ENCODE data around the gene PHACTR1.
"Not testable (repeated sequence)": the region's sequence is repeated elsewhere in the genome, so short reads cannot be mapped to it uniquely, and the experiment has no call there.

Gene PHACTR1

DNA sequence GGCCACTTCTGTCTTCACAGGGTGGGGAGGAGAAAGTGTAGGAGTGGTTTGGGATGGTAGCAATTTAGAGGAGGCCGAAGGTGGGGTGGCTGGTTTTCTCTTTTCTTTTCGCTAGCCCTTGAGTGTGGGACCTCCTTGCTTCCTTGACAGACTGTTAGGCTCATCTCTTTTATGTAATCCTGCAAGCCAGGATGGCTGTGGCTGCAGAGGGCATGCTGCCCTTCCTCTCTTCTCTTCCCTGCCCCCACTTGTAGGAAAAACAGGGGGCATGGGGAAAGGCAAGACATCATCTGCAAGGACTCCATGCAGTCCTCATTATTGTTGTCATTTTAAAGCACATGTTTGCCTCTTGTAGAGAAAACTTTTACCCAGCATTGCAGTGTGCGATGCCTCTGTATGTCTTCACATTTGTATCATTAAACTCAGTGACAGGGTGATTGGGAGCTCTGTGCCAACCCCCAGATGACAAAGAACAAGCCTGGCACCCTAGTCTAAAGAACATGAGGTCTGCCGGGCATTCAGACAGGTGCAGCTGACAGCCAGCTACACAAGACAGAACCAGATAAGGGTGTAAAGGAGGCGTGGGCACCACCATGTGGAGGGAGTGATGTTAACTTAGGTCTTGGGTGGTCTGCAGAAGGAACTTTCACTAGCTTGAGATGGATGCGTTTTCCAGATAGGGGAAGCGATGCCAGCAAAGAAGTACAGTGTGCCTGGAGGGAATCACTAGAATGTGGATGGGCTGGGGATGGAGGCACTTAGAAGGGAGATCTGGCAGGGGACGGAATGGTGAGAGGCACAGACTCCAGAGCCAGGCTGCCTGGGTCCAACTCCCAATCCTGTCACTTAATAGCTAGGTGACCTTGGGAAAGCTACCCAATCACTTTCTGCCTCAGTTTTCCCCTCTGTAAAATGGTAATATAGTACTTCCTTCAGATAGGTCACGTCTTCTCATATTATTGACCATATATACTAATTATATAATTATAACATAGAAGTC lies 404.2 kb downstream of the PHACTR1 start:
- no peak for FAIRE-seq
- TF ChIP-seq POLR2A (IDR thresholded peaks at IDR 0.05; ENCODE audit: low read depth, low read length): no peak
- DNase-seq (ENCODE audit: insufficient read length, low spot score): no peak

DNA sequence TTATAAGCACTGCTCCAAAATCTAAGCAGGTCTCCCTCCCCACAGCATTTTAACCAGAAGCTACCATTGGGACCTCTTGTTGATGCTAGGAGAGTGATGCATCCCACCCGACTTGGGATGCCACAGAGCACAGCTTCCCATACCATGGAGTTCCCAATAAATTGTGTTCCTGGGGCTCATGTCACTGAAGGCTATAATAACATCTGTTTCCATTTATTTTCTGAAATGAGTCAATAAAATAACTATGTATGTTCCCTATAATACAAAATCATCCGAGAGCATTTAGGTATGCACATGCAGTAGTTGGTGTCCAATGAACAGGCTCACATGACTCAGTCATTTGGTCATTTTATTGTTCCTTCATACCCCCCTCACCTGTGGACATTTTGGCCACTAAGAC lies 407.6 kb downstream of the PHACTR1 start:
- no peak for TF ChIP-seq POLR2A (IDR thresholded peaks at IDR 0.05; ENCODE audit: low read depth, low read length)
- DNase-seq (ENCODE audit: insufficient read length, low spot score): no peak
- FAIRE-seq: no peak

DNA sequence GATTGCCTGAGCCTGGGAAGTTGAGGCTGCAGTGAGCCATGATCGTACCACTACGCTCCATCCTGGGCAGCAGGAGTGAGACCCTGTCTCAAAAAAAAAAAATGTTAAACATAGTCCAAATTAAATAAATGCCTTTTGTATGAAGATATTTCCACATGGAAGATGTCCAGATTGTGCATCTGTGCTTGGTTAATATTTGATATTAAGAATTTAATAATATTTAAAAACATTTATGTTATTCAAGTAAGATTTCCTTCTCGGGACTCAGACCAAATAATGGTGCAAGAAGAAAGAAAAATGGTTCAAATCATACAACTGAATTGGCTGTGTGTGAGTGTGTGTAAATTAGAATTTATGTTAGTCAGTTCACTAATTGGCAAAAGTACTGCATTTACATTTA lies 409.3 kb downstream of the PHACTR1 start:
- FAIRE-seq (no peak), DNase-seq (ENCODE audit: insufficient read length, low spot score) (no peak)
- TF ChIP-seq POLR2A (IDR thresholded peaks at IDR 0.05; ENCODE audit: low read depth, low read length): no peak

DNA sequence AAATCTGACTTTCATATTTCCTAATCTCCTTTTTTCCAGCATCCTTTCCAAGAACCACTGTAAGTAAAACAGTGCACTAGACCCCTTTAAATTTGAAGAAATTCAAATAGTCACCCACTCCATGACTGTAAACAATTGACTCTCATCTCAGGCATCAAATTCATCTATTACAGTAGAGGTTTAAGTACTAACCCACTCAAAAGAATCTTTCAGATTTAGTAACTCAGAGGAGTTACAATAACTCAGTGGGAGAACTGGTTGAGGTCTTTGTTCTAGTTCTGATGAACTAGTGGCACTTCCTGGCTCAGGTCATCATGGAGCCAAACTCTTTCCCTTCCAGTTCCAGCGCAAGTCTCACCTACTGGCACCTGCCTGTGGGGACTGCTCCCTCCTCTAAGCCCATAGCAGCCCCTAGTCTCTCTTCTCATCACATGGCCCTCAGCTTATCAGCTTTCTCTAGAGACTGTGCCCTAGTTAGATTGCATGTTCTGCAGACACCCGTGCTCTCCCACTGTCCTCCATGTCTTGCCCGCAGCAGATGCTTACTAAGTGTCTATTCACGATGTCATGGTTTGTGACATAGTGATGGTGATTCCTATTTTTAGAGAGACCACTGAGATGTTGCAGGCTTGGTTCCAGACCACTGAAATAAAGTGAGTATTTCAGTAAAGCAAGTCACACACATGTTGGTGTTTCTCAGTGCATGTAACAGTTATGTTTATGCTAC lies 415.5 kb downstream of the PHACTR1 start:
- DNase-seq (ENCODE audit: insufficient read length, low spot score) (no peak), FAIRE-seq (no peak)
- TF ChIP-seq POLR2A (IDR thresholded peaks at IDR 0.05; ENCODE audit: low read depth, low read length): no peak

DNA sequence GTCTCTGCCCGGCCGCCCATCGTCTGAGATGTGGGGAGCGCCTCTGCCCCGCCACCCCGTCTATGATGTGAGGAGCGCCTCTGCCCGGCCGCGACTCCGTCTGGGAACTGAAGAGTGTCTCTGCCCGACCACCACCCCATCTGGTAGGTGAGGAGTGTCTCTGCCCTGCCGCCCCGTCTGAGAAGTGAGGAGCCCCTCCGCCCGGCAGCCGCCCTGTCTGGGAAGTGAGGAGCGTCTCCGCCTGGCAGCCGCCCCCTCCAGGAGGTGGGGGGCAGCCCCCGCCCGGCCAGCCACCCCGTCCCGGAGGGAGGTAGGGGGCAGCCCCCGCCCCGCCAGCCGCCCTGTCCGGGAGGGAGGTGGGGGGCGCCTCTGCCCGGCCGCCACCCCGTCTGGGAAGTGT lies 417.3 kb downstream of the PHACTR1 start:
- DNase-seq (ENCODE audit: insufficient read length, low spot score); FAIRE-seq: not testable (repeated sequence)

DNA sequence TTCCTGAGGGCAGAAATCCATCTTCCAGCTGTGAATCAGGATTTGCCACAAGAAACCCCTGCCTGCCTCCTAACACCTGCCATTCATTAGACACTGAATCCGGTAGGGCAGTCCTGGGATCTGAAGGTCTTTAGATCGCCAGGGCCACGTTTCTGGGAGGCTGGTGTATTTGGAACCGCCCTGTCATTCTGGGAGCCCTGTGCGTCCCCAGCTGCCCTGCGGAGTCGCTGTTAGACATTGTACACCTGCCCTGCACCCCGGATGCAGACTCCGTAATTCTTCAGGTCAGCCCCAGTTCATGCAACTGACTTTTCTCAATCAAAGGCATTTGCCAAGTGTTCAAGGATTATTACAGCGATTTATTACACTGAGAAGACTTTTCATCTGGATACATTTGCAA lies 418.6 kb downstream of the PHACTR1 start:
- DNase-seq (ENCODE audit: insufficient read length, low spot score) (no peak), FAIRE-seq (no peak)
- no peak for TF ChIP-seq POLR2A (IDR thresholded peaks at IDR 0.05; ENCODE audit: low read depth, low read length)

DNA sequence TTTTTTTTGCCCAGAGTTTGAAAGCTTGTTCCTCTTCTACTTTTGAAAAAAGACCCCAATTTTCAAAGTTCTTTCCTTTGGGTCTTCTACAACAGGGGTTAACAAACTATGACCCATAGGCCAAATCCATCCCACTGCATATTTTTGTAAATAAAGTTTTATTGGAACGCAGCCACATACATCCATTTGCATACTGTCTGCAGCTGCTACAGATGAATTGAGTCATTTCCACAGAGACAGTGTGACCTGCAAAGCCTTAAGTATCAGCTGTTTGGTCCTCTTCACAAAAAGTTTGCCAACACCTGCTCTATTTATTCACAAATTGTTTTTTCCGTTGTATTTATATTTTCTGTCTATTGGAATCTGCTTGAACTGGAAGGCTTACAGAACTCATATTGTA lies 422.6 kb downstream of the PHACTR1 start:
- no peak for TF ChIP-seq POLR2A (IDR thresholded peaks at IDR 0.05; ENCODE audit: low read depth, low read length)
- DNase-seq (ENCODE audit: insufficient read length, low spot score) (no peak), FAIRE-seq (no peak)

DNA sequence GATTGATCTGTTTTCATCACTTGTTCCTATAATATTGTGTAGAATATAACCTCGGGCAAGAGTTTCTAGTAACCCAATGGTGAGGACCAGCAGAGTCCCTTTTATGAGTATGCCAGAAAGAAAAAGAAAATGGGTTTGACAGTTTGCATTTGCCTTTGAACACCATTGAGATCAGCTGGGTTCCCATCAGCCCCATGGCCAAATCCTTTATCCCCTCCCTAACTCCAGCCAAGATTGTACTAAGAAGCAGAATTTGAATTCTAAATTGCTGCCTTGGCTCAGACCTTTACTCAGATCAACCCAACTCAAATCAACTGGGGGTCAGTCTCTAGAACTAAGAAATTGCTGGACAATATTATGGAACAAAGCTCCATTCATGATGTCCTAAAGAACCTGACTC lies 424.4 kb downstream of the PHACTR1 start:
- no peak for TF ChIP-seq POLR2A (IDR thresholded peaks at IDR 0.05; ENCODE audit: low read depth, low read length)
- DNase-seq (ENCODE audit: insufficient read length, low spot score) (no peak), FAIRE-seq (no peak)

DNA sequence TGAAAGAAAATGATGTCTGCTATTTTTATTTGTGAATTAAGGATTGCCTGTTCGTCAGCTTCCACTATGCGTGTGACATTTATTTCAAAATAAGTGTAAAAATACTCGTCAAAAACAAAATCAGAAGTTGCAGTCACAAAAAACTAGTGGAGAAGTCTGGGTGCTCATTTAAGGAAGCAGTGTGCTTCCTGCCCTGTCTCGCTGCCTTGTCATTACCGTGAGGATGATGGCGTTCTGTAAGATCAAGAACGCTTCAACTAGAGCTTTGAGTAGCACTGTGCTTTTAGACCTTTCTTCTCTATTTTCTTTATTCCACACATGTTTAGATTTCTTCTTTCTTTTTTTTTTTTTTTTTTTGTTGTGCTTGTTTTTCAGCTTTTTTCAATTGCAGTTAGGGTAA lies 424.8 kb downstream of the PHACTR1 start:
- no peak for TF ChIP-seq POLR2A (IDR thresholded peaks at IDR 0.05; ENCODE audit: low read depth, low read length)
- FAIRE-seq (no peak), DNase-seq (ENCODE audit: insufficient read length, low spot score) (no peak)

DNA sequence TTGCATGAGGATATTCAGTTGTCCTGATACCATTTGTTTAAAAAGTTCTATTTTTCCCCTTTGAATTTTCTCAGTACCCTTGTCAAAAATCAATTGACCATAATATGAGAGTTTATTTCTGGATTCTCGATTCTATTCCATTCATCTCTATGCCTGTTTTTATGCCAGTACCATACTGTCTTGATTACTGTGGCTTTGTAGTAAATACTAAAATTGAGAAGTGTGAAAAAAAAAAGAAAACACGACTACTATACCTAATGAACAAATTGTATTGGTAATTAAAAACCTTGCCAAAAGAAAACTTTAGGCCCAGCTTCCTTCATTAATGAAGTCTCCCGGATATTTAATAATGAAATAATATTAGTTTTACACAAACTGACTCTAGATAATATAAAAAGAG lies 426.0 kb downstream of the PHACTR1 start:
- no peak for TF ChIP-seq POLR2A (IDR thresholded peaks at IDR 0.05; ENCODE audit: low read depth, low read length)
- DNase-seq (ENCODE audit: insufficient read length, low spot score): no peak
- no peak for FAIRE-seq

DNA sequence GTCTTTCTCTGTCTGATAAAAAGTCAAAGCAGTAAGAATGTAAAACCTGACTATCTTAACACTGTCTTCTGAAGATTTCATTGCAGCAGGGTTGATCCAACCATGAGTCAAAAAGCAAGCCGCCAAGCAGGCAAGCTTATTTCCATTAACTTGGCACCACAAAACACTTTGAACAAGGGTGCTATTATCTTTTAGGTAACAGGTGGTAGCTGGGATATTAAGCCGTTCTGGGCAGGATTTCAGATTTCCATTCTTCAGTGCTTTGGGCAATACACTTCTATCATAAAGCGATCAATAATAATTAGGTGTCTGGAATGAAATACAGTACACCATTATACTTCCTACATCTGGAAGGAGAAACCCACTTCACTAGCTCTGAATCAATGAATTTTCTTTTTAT lies 429.9 kb downstream of the PHACTR1 start:
- no peak for TF ChIP-seq POLR2A (IDR thresholded peaks at IDR 0.05; ENCODE audit: low read depth, low read length)
- no peak for FAIRE-seq
- no peak for DNase-seq (ENCODE audit: insufficient read length, low spot score)

DNA sequence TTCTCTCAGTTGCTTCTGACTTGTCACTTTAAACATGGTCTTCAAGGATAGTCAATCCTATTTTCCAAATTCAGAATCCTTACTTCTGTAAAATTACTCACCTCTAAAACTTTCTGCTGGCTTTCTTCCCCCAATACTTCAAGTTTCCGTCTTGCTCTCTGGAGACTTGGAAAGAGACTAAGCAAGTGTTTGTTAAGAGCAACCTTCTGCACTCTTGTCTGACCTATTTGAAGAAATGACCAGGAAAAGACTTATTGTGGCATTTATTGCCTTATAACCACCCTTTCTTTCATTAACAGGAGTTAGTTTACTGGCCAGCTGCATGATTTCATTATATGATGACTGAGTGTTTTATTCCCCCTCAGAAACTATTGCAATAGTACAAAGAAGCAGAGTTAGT lies 430.8 kb downstream of the PHACTR1 start:
- no peak for TF ChIP-seq POLR2A (IDR thresholded peaks at IDR 0.05; ENCODE audit: low read depth, low read length)
- FAIRE-seq (no peak), DNase-seq (ENCODE audit: insufficient read length, low spot score) (no peak)

DNA sequence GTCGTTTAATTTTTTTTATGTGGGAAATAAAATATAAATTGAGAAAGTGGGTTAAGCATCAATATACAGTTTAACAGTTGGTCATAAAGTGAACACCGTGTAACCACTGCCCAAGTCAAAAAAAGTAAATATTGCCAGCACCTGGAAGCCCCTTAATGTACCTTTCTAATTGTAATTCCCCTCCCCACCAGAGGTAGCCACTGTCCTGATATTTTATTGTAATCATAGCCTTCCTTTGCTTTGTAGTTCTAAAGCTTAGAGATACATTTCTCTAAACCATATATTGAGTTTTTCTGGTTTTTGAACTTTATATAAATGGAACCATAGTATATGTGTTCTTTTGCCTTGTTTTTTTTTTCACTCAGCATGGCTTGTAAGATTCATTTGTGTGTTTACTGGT lies 431.2 kb downstream of the PHACTR1 start:
- FAIRE-seq: no peak
- no peak for DNase-seq (ENCODE audit: insufficient read length, low spot score)
- no peak for TF ChIP-seq POLR2A (IDR thresholded peaks at IDR 0.05; ENCODE audit: low read depth, low read length)

DNA sequence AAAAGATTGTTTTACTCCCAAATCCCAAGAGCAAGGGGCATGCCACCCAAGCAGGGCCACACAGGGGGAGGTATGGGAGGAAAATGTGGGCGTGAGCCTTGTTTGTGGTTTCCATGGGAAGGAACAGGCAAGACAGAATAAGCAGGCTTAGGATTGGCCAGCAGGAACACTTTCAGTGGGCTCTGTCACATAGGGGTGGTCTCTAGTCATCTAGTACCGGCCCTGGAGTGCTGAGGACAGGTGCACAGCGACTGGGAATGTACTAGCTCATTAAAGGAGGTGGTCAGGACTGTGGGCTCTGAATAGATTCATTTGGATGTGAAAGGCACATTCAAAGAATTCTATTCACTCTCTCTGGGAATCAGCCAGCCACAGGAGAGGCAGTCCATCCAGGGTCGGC lies 436.2 kb downstream of the PHACTR1 start:
- no peak for TF ChIP-seq POLR2A (IDR thresholded peaks at IDR 0.05; ENCODE audit: low read depth, low read length)
- DNase-seq (ENCODE audit: insufficient read length, low spot score) (no peak), FAIRE-seq (no peak)

DNA sequence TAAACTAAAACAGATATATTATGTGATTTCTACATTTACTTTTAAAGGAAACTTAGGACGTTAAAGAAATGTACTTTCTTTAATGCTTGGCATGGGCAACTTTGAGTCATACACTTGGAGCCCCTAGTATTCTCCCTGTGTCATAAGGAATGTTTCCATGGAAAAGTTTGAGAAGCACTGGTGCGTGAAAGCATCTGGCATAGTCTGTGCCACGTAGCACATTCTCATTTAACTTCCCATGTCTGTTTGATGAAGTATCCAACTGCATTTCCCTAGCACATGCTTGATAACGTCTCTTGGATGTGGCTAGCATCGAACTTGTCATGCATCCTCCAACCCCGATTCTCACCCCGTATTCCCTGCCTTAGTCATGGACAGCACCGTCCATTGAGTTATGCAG lies 439.8 kb downstream of the PHACTR1 start:
- no peak for TF ChIP-seq POLR2A (IDR thresholded peaks at IDR 0.05; ENCODE audit: low read depth, low read length)
- no peak for FAIRE-seq

More for the DNA sequence above, 439.8 kb downstream of the PHACTR1 start:
- DNase-seq (ENCODE audit: insufficient read length, low spot score): no peak
